ENCODE measurements around the gene PRAMEF11. TPM values are rescaled to one million over a fixed set of nuclear protein-coding genes. Genes with fewer than 3 reads are reported as not detected.
"Not testable (repeated sequence)": the region's sequence is repeated elsewhere in the genome, so short reads cannot be mapped to it uniquely, and the experiment has no call there.

PRAMEF11 gene
- total and polyA plus RNA-seq, 2 donors (not counting 1 experiment from before 2014, with no cell fraction given) = not detected

- Histone ChIP-seq H3K36me3 (replicated peaks in 1 of 2; ENCODE audit: control extremely low read depth in 1 of 2, control insufficient read depth in 1 of 2, extremely low read depth in 1 of 2, insufficient read depth in 2 of 2, low read length in 1 of 2) (no peaks in the 10 kb centered on the region), H3K4me2 (replicated peaks; ENCODE audit: low read depth, low read length, poor library complexity, severe bottlenecking) (no peak overlapping the region), H3K9me3 (ENCODE audit: control extremely low read depth in 1 of 3, control insufficient read depth in 2 of 3, insufficient read depth in 1 of 3, low read length in 2 of 3) (no peaks in the 10 kb centered on the region), H2AFZ (ENCODE audit: insufficient read depth, low read depth, low read length, poor library complexity, severe bottlenecking) (no peak overlapping the region), H3K27me3 (replicated peaks in 1 of 4; ENCODE audit: control extremely low read depth in 1 of 4, control insufficient read depth in 3 of 4, insufficient read depth in 4 of 4, low read length in 3 of 4) (no peaks in the 10 kb centered on the region), H3K27ac (ENCODE audit: low read length in 2 of 2) (no peak overlapping the region), H3K79me2 (ENCODE audit: control insufficient read depth, insufficient read depth, low read length) (no peaks in the 10 kb centered on the region), H3K4me1 (ENCODE audit: control insufficient read depth in 2 of 2, insufficient read depth in 2 of 2, low read length in 2 of 2) (no peaks in the 10 kb centered on the region), H4K20me1 (ENCODE audit: control insufficient read depth, insufficient read depth, low read length, poor library complexity, severe bottlenecking) (no peaks in the 10 kb centered on the region), H3K4me3 (ENCODE audit: control extremely low read depth in 1 of 5, extremely low read depth in 1 of 5, insufficient read depth in 1 of 5, low read depth in 2 of 5, low read length in 4 of 5) (no peak overlapping the region), H3K9ac (ENCODE audit: low read length) (no peak overlapping the region)
- H3K27me3 Mint-ChIP-seq = peaks cover 1% of the 10 kb centered on the region
- H3K4me3 Mint-ChIP-seq = no peak overlapping the region
- TF ChIP-seq EZH2 (IDR thresholded peaks at IDR 0.05; ENCODE audit: borderline replicate concordance, insufficient read depth, low read depth, low read length, poor library complexity, severe bottlenecking) = no peak
- no peak overlapping the region for H3K27ac Mint-ChIP-seq
- no CpG with 5 or more reads among the region's 2 CpGs for WGBS (ENCODE audit: insufficient coverage)
- peaks cover 1% of the 10 kb centered on the region for H3K9me3 Mint-ChIP-seq (ENCODE audit: insufficient read depth)
- no peaks in the 10 kb centered on the region for H3K4me1 Mint-ChIP-seq
- ChIA-PET POLR2A (no interaction called here), CTCF (no interaction called here)
- ATAC-seq (ENCODE audit: low read depth) (no peak), DNase-seq (no peak)
- intact Hi-C loops (cut with micrococcal nuclease) = no loop called here
Measured at GRCh38 chr1:12799730-12800129, 31.5 kb downstream of the PRAMEF11 start.

- no peak overlapping the region for H3K9ac ChIP-seq (ENCODE audit: low read length)
- Mint-ChIP-seq H3K9me3 (ENCODE audit: insufficient read depth) (no peaks in the 10 kb centered on the region), H3K27me3 (no peaks in the 10 kb centered on the region), H3K4me3 (no peak overlapping the region), H3K27ac (no peak overlapping the region), H3K4me1 (no peaks in the 10 kb centered on the region)
- intact Hi-C loops (cut with micrococcal nuclease) = no loop called here
- H3K36me3 ChIP-seq (replicated peaks in 1 of 2; ENCODE audit: control extremely low read depth in 1 of 2, control insufficient read depth in 1 of 2, extremely low read depth in 1 of 2, insufficient read depth in 2 of 2, low read length in 1 of 2) = no peaks in the 10 kb centered on the region
- WGBS (ENCODE audit: insufficient coverage) = 71% methylated on average over 3 of the region's 4 CpGs
- H3K27ac ChIP-seq (ENCODE audit: low read length in 2 of 2) = no peak overlapping the region
- no peaks in the 10 kb centered on the region for H3K9me3 ChIP-seq (ENCODE audit: control extremely low read depth in 1 of 3, control insufficient read depth in 2 of 3, insufficient read depth in 1 of 3, low read length in 2 of 3)
- no peaks in the 10 kb centered on the region for H3K4me1 ChIP-seq (ENCODE audit: control insufficient read depth in 2 of 2, insufficient read depth in 2 of 2, low read length in 2 of 2)
- DNase-seq (no peak), ATAC-seq (ENCODE audit: low read depth) (no peak)
- H2AFZ ChIP-seq (ENCODE audit: insufficient read depth, low read depth, low read length, poor library complexity, severe bottlenecking) = no peak overlapping the region
- H3K4me3 ChIP-seq (ENCODE audit: control extremely low read depth in 1 of 5, extremely low read depth in 1 of 5, insufficient read depth in 1 of 5, low read depth in 2 of 5, low read length in 4 of 5) = no peak overlapping the region
- CTCF ChIA-PET = no interaction called here
- no peak overlapping the region for H3K4me2 ChIP-seq (replicated peaks; ENCODE audit: low read depth, low read length, poor library complexity, severe bottlenecking)
- H3K27me3 ChIP-seq (replicated peaks in 1 of 4; ENCODE audit: control extremely low read depth in 1 of 4, control insufficient read depth in 3 of 4, insufficient read depth in 4 of 4, low read length in 3 of 4) = no peaks in the 10 kb centered on the region
- POLR2A ChIA-PET = no interaction called here
- H4K20me1 ChIP-seq (ENCODE audit: control insufficient read depth, insufficient read depth, low read length, poor library complexity, severe bottlenecking) = no peaks in the 10 kb centered on the region
- TF ChIP-seq EZH2 (IDR thresholded peaks at IDR 0.05; ENCODE audit: borderline replicate concordance, insufficient read depth, low read depth, low read length, poor library complexity, severe bottlenecking) (no peak), CTCF (IDR thresholded peaks at IDR 0.05) (no peak)
- H3K79me2 ChIP-seq (ENCODE audit: control insufficient read depth, insufficient read depth, low read length) = no peaks in the 10 kb centered on the region
Measured at GRCh38 chr1:12798911-12799310, 32.3 kb downstream of the PRAMEF11 start.

DNA sequence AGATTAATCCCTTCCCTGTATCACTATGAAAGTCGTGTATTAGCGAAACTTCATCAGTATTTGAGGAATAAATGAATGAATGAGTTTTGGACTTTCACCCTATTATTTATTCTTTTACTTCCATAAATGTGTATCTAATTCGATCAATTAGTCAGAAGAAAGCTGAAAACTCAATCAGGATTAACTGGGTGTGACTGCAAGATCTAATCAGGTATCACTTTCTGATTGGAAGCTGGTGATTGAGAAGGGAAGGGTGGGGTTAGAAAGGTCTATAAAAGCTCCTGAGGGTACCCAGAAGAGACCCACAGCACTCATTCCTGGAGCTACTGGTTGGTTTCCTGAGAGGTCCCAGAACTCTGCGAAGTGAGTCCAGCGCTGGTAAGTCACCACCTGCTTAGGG is 40.1 kb downstream of the PRAMEF11 start, which contains the start of gene PRAMEF1:
Gene PRAMEF1 (plus strand): TSS at position 301 of the 400 bp plus-strand sequence. CDS start 1,831 bp downstream, outside the sequence.
- H3K4me3 Mint-ChIP-seq; H3K27me3 ChIP-seq (replicated peaks in 1 of 4; ENCODE audit: control extremely low read depth in 1 of 4, control insufficient read depth in 3 of 4, insufficient read depth in 4 of 4, low read length in 3 of 4); H3K27ac Mint-ChIP-seq; H3K27ac ChIP-seq (ENCODE audit: low read length in 2 of 2); H3K4me2 ChIP-seq (replicated peaks; ENCODE audit: low read depth, low read length, poor library complexity, severe bottlenecking); POLR2A ChIA-PET; H3K9me3 Mint-ChIP-seq (ENCODE audit: insufficient read depth); H3K36me3 ChIP-seq (replicated peaks in 1 of 2; ENCODE audit: control extremely low read depth in 1 of 2, control insufficient read depth in 1 of 2, extremely low read depth in 1 of 2, insufficient read depth in 2 of 2, low read length in 1 of 2); H3K4me3 ChIP-seq (ENCODE audit: control extremely low read depth in 1 of 5, extremely low read depth in 1 of 5, insufficient read depth in 1 of 5, low read depth in 2 of 5, low read length in 4 of 5); H3K27me3 Mint-ChIP-seq; H3K9ac ChIP-seq (ENCODE audit: low read length); H3K4me1 Mint-ChIP-seq; H3K79me2 ChIP-seq (ENCODE audit: control insufficient read depth, insufficient read depth, low read length); CTCF ChIA-PET; intact Hi-C loops (cut with micrococcal nuclease); H3K9me3 ChIP-seq (ENCODE audit: control extremely low read depth in 1 of 3, control insufficient read depth in 2 of 3, insufficient read depth in 1 of 3, low read length in 2 of 3); ATAC-seq (ENCODE audit: low read depth); H2AFZ ChIP-seq (ENCODE audit: insufficient read depth, low read depth, low read length, poor library complexity, severe bottlenecking); H3K4me1 ChIP-seq (ENCODE audit: control insufficient read depth in 2 of 2, insufficient read depth in 2 of 2, low read length in 2 of 2); H4K20me1 ChIP-seq (ENCODE audit: control insufficient read depth, insufficient read depth, low read length, poor library complexity, severe bottlenecking); DNase-seq: not testable (repeated sequence)
- WGBS (ENCODE audit: insufficient coverage) = no CpG with 5 or more reads among the region's 5 CpGs
